T-cell (primary cell): Measurements from ENCODE around the gene IL1A. TPM values are rescaled to one million over a fixed set of nuclear protein-coding genes. Genes with fewer than 3 reads are reported as not detected.

Experiments
- ATAC-seq, 4 experiments: fragments of 200-7000 bp in 3 of 4; fragments of 150-1000 bp in 1 of 4; cut with Tn5 transposase; replicated peaks in 1 of 4; 1 replicate in 3 of 4; 2 replicates in 1 of 4; pipeline ENCODE4 v1.10.0; 2021; ENCODE audit warnings: moderate library complexity in 3 of 4, mild to moderate bottlenecking in 2 of 4, moderate number of reproducible peaks in 1 of 4
- CTCF ChIA-PET, 2 donors: fragments of 300-600 bp; sonication (Branson Sonifier 250); formaldehyde crosslinking; loops; one replicate each; lab custom pipeline; 2022; ENCODE audit warnings: antibody characterized with exemption in 2 of 2; lab: Charles Lee
- POLR2A ChIA-PET, 2 donors: fragments of 300-600 bp; sonication (Branson Sonifier 250); formaldehyde crosslinking; loops; one replicate each; lab custom pipeline; 2022; ENCODE audit warnings: antibody characterized with exemption in 2 of 2; lab: Charles Lee
- DNase-seq, 35 experiments: peaks; one replicate each; pipeline versions ENCODE4 v3.0.0 to v3.0.0-alpha.2; 2013 to 2023
- H3K27ac ChIP-seq: one replicate; pipeline ENCODE4 v1.5.1; 2013; ENCODE audit warnings: low read length
- H3K27me3 ChIP-seq, 2 experiments: replicated peaks in 1 of 2; 1 replicate in 1 of 2; 2 replicates in 1 of 2; pipeline versions ENCODE4 v1.6.1 to v1.7.0; 2013; ENCODE audit warnings: low read length in 1 of 2, mixed read lengths in 1 of 2; ENCODE audit not compliant: control insufficient read depth in 2 of 2, insufficient read depth in 2 of 2; ENCODE audit errors: extremely low read depth in 1 of 2
- H3K36me3 ChIP-seq, 2 donors: 1 replicate in 1 of 2; 2 replicates in 1 of 2; pipeline versions ENCODE4 v1.6.1 to v1.7.0; 2013; ENCODE audit warnings: low read length in 1 of 2; ENCODE audit not compliant: control insufficient read depth in 2 of 2, insufficient read depth in 1 of 2; ENCODE audit errors: extremely low read depth in 1 of 2
- H3K4me1 ChIP-seq, 2 experiments: 1 replicate in 1 of 2; 2 replicates in 1 of 2; pipeline versions ENCODE4 v1.6.1 to v1.7.0; 2013; ENCODE audit warnings: low read length in 2 of 2, mixed read lengths in 1 of 2; ENCODE audit not compliant: insufficient read depth in 2 of 2, control insufficient read depth in 1 of 2; ENCODE audit errors: extremely low read depth in 1 of 2
- H3K4me3 ChIP-seq, 2 donors: 1 replicate in 1 of 2; 2 replicates in 1 of 2; pipeline versions ENCODE4 v1.5.1 to v1.7.0; 2013; ENCODE audit warnings: mild to moderate bottlenecking in 2 of 2, low read length in 1 of 2, moderate library complexity in 1 of 2; ENCODE audit not compliant: control insufficient read depth in 1 of 2; ENCODE audit errors: extremely low read depth in 1 of 2
- H3K9me3 ChIP-seq: 2 replicates; pipeline ENCODE4 v1.7.0; 2013
- H3K27ac Mint-ChIP-seq, 2 donors: one replicate each; pipeline ENCODE4 v1.8.0; 2020 to 2021; ENCODE audit warnings: mild to moderate bottlenecking in 2 of 2, mixed read lengths in 2 of 2
- H3K27me3 Mint-ChIP-seq, 2 donors: one replicate each; pipeline ENCODE4 v1.8.0; 2021 to 2022; ENCODE audit warnings: mixed read lengths in 2 of 2
- H3K36me3 Mint-ChIP-seq: one replicate; pipeline ENCODE4 v1.8.0; 2021; ENCODE audit warnings: mixed read lengths
- H3K4me1 Mint-ChIP-seq, 3 donors: one replicate each; pipeline ENCODE4 v1.8.0; 2020 to 2022; ENCODE audit warnings: mixed read lengths in 3 of 3, mild to moderate bottlenecking in 1 of 3
- H3K4me3 Mint-ChIP-seq, 3 donors: one replicate each; pipeline ENCODE4 v1.8.0; 2020 to 2022; ENCODE audit warnings: mild to moderate bottlenecking in 3 of 3, mixed read lengths in 3 of 3, moderate library complexity in 3 of 3
- H3K9me3 Mint-ChIP-seq, 3 donors: one replicate each; pipeline ENCODE4 v1.8.0; 2020 to 2022; ENCODE audit warnings: mixed read lengths in 3 of 3
- WGBS: methylation state at CpG from one replicate; pipeline ENCODE4 v1.1.5; 2013; ENCODE audit warnings: missing lambda C conversion rate; ENCODE audit not compliant: insufficient coverage; 5-methylcytosine and 5-hydroxymethylcytosine counted together
- total RNA-seq, 35 experiments: library from RNA in 6 of 35; stranded (reverse) in 6 of 35; fragments of 120-200 nt in 1 of 35; gene quantifications; one replicate each; pipeline versions ENCODE4 v1.2.1 to v1.2.4 and lab custom pipeline; 2013 to 2026

The IL1A gene
- total RNA-seq, 5 donors from 2014 or later (not counting 1 experiment from before 2014, with no cell fraction given), result 0.12 TPM; not detected in 4

DNA sequence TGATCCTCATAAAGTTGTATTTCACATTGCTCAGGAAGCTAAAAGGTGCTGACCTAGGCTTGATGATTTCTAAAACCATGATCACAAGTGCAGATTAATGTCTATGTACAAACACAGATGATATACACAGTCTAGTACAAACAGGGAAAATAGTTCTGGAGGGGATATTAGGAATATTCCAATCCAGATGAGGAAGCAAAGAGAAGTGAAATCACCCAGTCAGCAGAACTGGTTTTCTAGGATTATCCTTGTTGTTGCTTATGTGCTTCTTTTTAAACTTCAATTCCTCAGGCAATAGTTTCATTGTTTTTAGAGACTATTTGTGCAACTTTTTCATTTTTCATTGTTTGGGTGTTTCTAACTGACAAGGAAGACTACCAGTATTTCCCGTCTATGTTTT, 4.7 kb downstream of the IL1A start:
- H3K4me3 ChIP-seq, result no peak overlapping the region
- H3K36me3 ChIP-seq, result no peaks in the 10 kb centered on the region
- H3K4me1 ChIP-seq, result peaks cover 3 to 10% of the 10 kb centered on the region in 2 experiments
- Mint-ChIP-seq H3K9me3 (peaks cover 0 to 6% (median 0%) of the 10 kb centered on the region in 3 donors), H3K4me3 (no peak overlapping the region), H3K27me3 (peaks cover 20 to 31% of the 10 kb centered on the region in 2 donors), H3K4me1 (peaks cover 11 to 19% (median 14%) of the 10 kb centered on the region in 3 donors), H3K36me3 (no peaks in the 10 kb centered on the region), H3K27ac (no peak overlapping the region)
- H3K27me3 ChIP-seq, result no peaks in the 10 kb centered on the region
- H3K9me3 ChIP-seq, result no peaks in the 10 kb centered on the region
- no CpG with 5 or more reads among the region's 1 CpG for WGBS
- no peak for ATAC-seq
- CTCF ChIA-PET, result no interaction called here
- no peak overlapping the region for H3K27ac ChIP-seq
- POLR2A ChIA-PET, result no interaction called here
- no peak for DNase-seq

DNA sequence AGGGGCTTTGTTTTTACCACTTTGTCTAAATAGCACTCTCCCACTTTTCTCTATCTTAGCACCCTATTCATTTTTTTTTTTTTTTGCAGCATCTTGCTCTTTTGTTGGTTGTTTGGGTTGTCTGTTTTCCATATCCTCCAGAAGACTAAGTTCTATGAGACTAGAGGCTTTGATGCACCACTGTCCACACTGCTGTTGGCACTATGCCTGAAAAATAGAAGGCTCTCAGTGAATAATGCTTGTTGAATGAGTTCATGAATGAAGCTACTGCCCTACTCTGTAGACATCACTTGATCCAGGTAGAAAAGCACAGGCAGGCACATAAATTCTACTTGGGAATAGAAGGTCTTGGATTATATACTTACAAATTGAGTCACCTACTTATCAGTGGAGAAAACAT, 7.3 kb downstream of the IL1A start:
- H3K4me3 ChIP-seq, result no peak overlapping the region
- H3K9me3 ChIP-seq, result no peaks in the 10 kb centered on the region
- H3K27ac ChIP-seq, result no peak overlapping the region
- peaks cover 3 to 10% of the 10 kb centered on the region in 2 experiments for H3K4me1 ChIP-seq
- DNase-seq (no peak), ATAC-seq (no peak)
- no peaks in the 10 kb centered on the region for H3K36me3 Mint-ChIP-seq
- H3K4me3 Mint-ChIP-seq, result no peak overlapping the region
- ChIA-PET POLR2A (no interaction called here), CTCF (interaction anchor here (0.5 to 1.3 kb wide), 2 partner anchors 22 to 45 kb away, joined by 3 to 6 read pairs; no protein-coding TSS in a partner anchor)
- peaks cover 16 to 19% of the 10 kb centered on the region in 2 donors for H3K27me3 Mint-ChIP-seq
- H3K9me3 Mint-ChIP-seq, result peaks cover 0 to 6% (median 0%) of the 10 kb centered on the region in 3 donors
- no peaks in the 10 kb centered on the region for H3K36me3 ChIP-seq
- H3K27me3 ChIP-seq, result no peaks in the 10 kb centered on the region
- H3K4me1 Mint-ChIP-seq, result peaks cover 11 to 14% (median 12%) of the 10 kb centered on the region in 3 donors
- H3K27ac Mint-ChIP-seq, result peak overlapping the region in 1 of 2 donors; percentile 1

GRCh38 chr2:112776113-112776512, 8.2 kb downstream of the IL1A start:
- ChIA-PET POLR2A (interaction anchor here in 1 of 2 donors (0.6 kb wide), 1 partner anchor 23 kb away, joined by 8 read pairs; no protein-coding TSS in a partner anchor), CTCF (no interaction called here)
- peaks cover 13 to 19% of the 10 kb centered on the region in 2 donors for H3K27me3 Mint-ChIP-seq
- peaks cover 11 to 14% (median 12%) of the 10 kb centered on the region in 3 donors for H3K4me1 Mint-ChIP-seq
- no peak for DNase-seq
- ATAC-seq, result no peak
- Histone ChIP-seq H3K27ac (no peak overlapping the region), H3K4me1 (peaks cover 3 to 10% of the 10 kb centered on the region in 2 experiments), H3K4me3 (no peak overlapping the region), H3K36me3 (no peaks in the 10 kb centered on the region), H3K9me3 (no peaks in the 10 kb centered on the region), H3K27me3 (no peaks in the 10 kb centered on the region)
- peak overlapping the region in 1 of 2 donors; percentile 18 for H3K27ac Mint-ChIP-seq
- no CpG with 5 or more reads among the region's 3 CpGs for WGBS
- H3K4me3 Mint-ChIP-seq, result no peak overlapping the region
- no peaks in the 10 kb centered on the region for H3K36me3 Mint-ChIP-seq
- H3K9me3 Mint-ChIP-seq, result peaks cover 0 to 6% (median 0%) of the 10 kb centered on the region in 3 donors

DNA sequence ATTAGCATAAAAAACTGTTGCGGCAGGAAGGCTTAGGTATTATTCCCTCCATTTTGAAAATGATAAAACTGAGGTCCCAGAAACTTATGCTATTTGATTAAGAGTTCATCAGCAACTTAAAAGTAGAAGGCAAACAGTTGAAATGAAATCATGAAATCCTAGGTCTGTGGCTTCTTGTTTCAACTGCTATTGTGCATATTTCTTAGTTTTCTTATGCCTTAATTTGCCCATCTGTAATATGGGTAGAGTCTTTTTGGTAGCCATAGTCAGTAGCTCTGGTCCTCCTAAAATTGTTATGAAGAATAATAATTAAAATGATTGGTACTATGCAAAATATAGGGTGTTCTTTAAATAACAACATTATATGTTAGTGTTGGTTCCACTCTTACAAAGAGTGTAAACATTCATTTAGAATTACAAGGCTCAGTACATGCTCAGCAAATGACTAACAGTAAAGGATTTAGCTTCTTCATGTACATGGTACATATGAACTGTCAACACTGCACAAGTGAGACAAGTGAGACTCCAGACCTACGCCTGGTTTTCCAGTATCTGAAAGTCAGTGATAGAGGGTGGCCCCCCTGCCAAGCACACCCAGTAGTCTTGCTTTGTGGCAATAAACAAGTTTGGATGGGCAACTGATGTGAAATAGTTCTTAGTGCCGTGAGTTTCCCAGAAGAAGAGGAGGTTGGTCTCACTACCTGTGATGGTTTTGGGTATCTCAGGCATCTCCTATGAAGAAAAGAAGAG, 9.6 kb downstream of the IL1A start:
- no peak for ATAC-seq
- Histone ChIP-seq H3K36me3 (no peaks in the 10 kb centered on the region), H3K4me3 (no peak overlapping the region), H3K9me3 (no peaks in the 10 kb centered on the region), H3K27me3 (no peaks in the 10 kb centered on the region), H3K4me1 (peaks cover 3 to 10% of the 10 kb centered on the region in 2 experiments), H3K27ac (no peak overlapping the region)
- Mint-ChIP-seq H3K9me3 (peaks cover 0 to 6% (median 0%) of the 10 kb centered on the region in 3 donors), H3K36me3 (no peaks in the 10 kb centered on the region), H3K27me3 (peaks cover 15 to 19% of the 10 kb centered on the region in 2 donors), H3K4me1 (peaks cover 11 to 14% (median 12%) of the 10 kb centered on the region in 3 donors), H3K4me3 (no peak overlapping the region), H3K27ac (no peak overlapping the region)
- WGBS, result 100% methylated on average over 2 of the region's 3 CpGs
- DNase-seq, result no peak
- POLR2A ChIA-PET, result no interaction called here
- CTCF ChIA-PET, result no interaction called here

- H3K27me3 Mint-ChIP-seq, result peaks cover 8 to 11% of the 10 kb centered on the region in 2 donors
- peaks cover 0 to 6% (median 0%) of the 10 kb centered on the region in 3 donors for H3K9me3 Mint-ChIP-seq
- no peaks in the 10 kb centered on the region for H3K36me3 ChIP-seq
- no CpG with 5 or more reads among the region's 2 CpGs for WGBS
- H3K27ac ChIP-seq, result no peak overlapping the region
- H3K4me1 Mint-ChIP-seq, result peaks cover 11 to 19% (median 12%) of the 10 kb centered on the region in 3 donors
- H3K4me3 ChIP-seq, result no peak overlapping the region
- peaks cover 3 to 10% of the 10 kb centered on the region in 2 experiments for H3K4me1 ChIP-seq
- H3K27me3 ChIP-seq, result no peaks in the 10 kb centered on the region
- no peak for DNase-seq
- ChIA-PET POLR2A (no interaction called here), CTCF (no interaction called here)
- ATAC-seq, result no peak
- no peaks in the 10 kb centered on the region for H3K9me3 ChIP-seq
- no peak overlapping the region for H3K27ac Mint-ChIP-seq
- no peaks in the 10 kb centered on the region for H3K36me3 Mint-ChIP-seq
- no peak overlapping the region for H3K4me3 Mint-ChIP-seq
Observed at GRCh38 chr2:112773556-112773955, 10.7 kb downstream of the IL1A start.

GRCh38 chr2:112772911-112773475, 11.3 kb downstream of the IL1A start:
- Histone ChIP-seq H3K9me3 (no peaks in the 10 kb centered on the region), H3K4me3 (no peak overlapping the region), H3K36me3 (no peaks in the 10 kb centered on the region), H3K27ac (no peak overlapping the region), H3K4me1 (peaks cover 3 to 10% of the 10 kb centered on the region in 2 experiments), H3K27me3 (no peaks in the 10 kb centered on the region)
- H3K4me3 Mint-ChIP-seq, result no peak overlapping the region
- ChIA-PET POLR2A (no interaction called here), CTCF (no interaction called here)
- peaks cover 0 to 6% (median 0%) of the 10 kb centered on the region in 3 donors for H3K9me3 Mint-ChIP-seq
- ATAC-seq (no peak), DNase-seq (no peak)
- H3K36me3 Mint-ChIP-seq, result no peaks in the 10 kb centered on the region
- peaks cover 12 to 25% (median 16%) of the 10 kb centered on the region in 3 donors for H3K4me1 Mint-ChIP-seq
- WGBS, result 38% methylated on average over 1 of the region's 2 CpGs
- no peak overlapping the region for H3K27ac Mint-ChIP-seq
- peaks cover 8 to 11% of the 10 kb centered on the region in 2 donors for H3K27me3 Mint-ChIP-seq
